GM12878 (cell line): ENCODE measurements around the gene CCDC107. TPM values are rescaled to one million over a fixed set of nuclear protein-coding genes. Genes with fewer than 3 reads are reported as not detected.
A peak's percentile ranks its signal among the peaks of the same experiment; 100 is the strongest.

Source experiments
- BRCA1 ChIP-seq: IDR thresholded peaks from 2 replicates; pipeline ENCODE4 v1.6.1; 2011; ENCODE audit warnings: low read depth, low read length, improper control_type of control experiment
- CBFB ChIP-seq: IDR thresholded peaks from 2 replicates; pipeline ENCODE4 v1.6.1; 2016; ENCODE audit warnings: antibody characterized with exemption, low read depth
- CREM ChIP-seq: IDR thresholded peaks from 2 replicates; pipeline ENCODE4 v1.6.1; 2014; ENCODE audit warnings: antibody characterized with exemption, low read depth
- EGR1 ChIP-seq, 2 experiments: IDR thresholded peaks; 1 replicate in 1 of 2; 2 replicates in 1 of 2; pipeline ENCODE4 v1.6.1; 2011 to 2012; ENCODE audit warnings: low read depth in 2 of 2, low read length in 2 of 2, borderline replicate concordance in 1 of 2, mild to moderate bottlenecking in 1 of 2, moderate library complexity in 1 of 2
- EP300 ChIP-seq, 2 experiments: fragments of 150-350 bp in 1 of 2; IDR thresholded peaks; 2 replicates each; pipeline ENCODE4 v1.6.1; 2011 to 2012; ENCODE audit warnings: low read depth in 2 of 2, low read length in 2 of 2, borderline replicate concordance in 1 of 2, improper control_type of control experiment in 1 of 2, inconsistent platforms in 1 of 2; ENCODE audit not compliant: control insufficient read depth in 1 of 2
- FOXK2 ChIP-seq: fragments of 450-650 bp; IDR thresholded peaks from 2 replicates; pipeline ENCODE4 v1.6.1; 2017; ENCODE audit warnings: mild to moderate bottlenecking, moderate library complexity
- NR2F1 ChIP-seq: fragments of 450-650 bp; conservative IDR thresholded peaks from 2 replicates; pipeline ENCODE4 v1.6.1; 2017; ENCODE audit warnings: mild to moderate bottlenecking
- PAX8 ChIP-seq: fragments of 450-650 bp; IDR thresholded peaks from 2 replicates; pipeline ENCODE4 v1.6.1; 2017; ENCODE audit warnings: mild to moderate bottlenecking, moderate library complexity
- RAD21 ChIP-seq: IDR thresholded peaks from 2 replicates; pipeline ENCODE4 v1.6.1; 2011; ENCODE audit warnings: mild to moderate bottlenecking, low read depth, low read length, moderate library complexity; ENCODE audit not compliant: insufficient read depth
- RCOR1 ChIP-seq: conservative IDR thresholded peaks from 2 replicates; pipeline ENCODE4 v1.6.1; 2012; ENCODE audit warnings: low read depth, low read length, improper control_type of control experiment
- SPI1 ChIP-seq: IDR thresholded peaks from 2 replicates; pipeline ENCODE4 v1.6.1; 2011; ENCODE audit warnings: low read depth, mild to moderate bottlenecking, low read length, moderate library complexity, borderline replicate concordance; ENCODE audit not compliant: insufficient read depth
- SUPT20H ChIP-seq: IDR thresholded peaks from 2 replicates; pipeline ENCODE4 v1.6.1; 2011; ENCODE audit warnings: low read depth, mild to moderate bottlenecking, low read length, moderate library complexity, borderline replicate concordance; ENCODE audit not compliant: control insufficient read depth
- polyA plus RNA-seq, 11 experiments: library from polyadenylated mRNA; depleted of rRNA in 4 of 11; unstranded in 6 of 11; stranded (reverse) in 5 of 11; fragments of >200 nt; fragmentation: Nextera tagmentation in 4 of 11; fragmentation: Illumina TruSeq in 1 of 11; extraction: Ambion mirVana in 4 of 11; extraction: Trizol in 1 of 11; gene quantifications; 1 replicate in 1 of 11; 2 replicates in 10 of 11; pipeline versions ENCODE4 v1.2.1 to v1.2.3, GENCODE V29; 2011 to 2016; ENCODE audit warnings: inconsistent platforms in 2 of 11, missing spikeins in 2 of 11, low read depth in 1 of 11
- total RNA-seq, 4 experiments: library from RNA; depleted of rRNA in 3 of 4; stranded (reverse); fragments of >200 nt in 3 of 4; fragmentation: Illumina TruSeq in 1 of 4; extraction: Trizol in 1 of 4; gene quantifications; 2 replicates each; pipeline versions ENCODE4 v1.2.1 to v1.2.3, GENCODE V29; 2013 to 2021
- TF ChIP-seq, protein P1 (sequence below): IDR thresholded peaks from 2 replicates; pipeline ENCODE4 v1.6.1; 2012; ENCODE audit warnings: improper control_type of control experiment, low read depth, low read length; ENCODE audit not compliant: insufficient replicate concordance

The CCDC107 gene
- total and polyA plus RNA-seq, 10 of the 15 experiments (the other 5 are each of a cell fraction or from before 2014, with no cell fraction given) = 0.19 to 18.3 (median 10.6) TPM

DNA sequence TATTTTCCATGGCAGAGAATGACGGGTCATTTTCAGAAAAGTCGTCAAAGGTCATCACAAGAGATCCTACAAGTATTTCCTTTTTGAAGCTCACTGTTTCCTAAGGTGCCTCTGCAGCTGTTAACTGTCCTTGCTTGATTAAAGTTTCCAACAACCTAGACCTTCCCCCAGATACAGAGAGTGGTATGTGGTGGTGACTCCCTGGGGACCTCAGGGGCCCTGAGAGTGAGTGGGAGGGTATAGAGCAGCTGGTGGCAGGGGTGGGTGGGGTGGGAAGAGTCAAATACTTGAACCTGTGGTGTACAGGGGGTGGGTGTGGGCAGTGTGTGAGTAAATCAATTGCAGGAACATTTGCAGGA lies 38.3 kb upstream of the CCDC107 start (continued):
- TF ChIP-seq EGR1 (IDR thresholded peaks at IDR 0.05; ENCODE audit: borderline replicate concordance in 1 of 2, low read depth in 2 of 2, low read length in 2 of 2) (peak in 1 of 2 experiments; percentile 90; a peak in 2 of 3 replicates), FOXK2 (no peak), CREM (peak; percentile 25; the same call in 1 of the 2 replicates), PAX8 (no peak), NR2F1 (no peak), EP300 (IDR thresholded peaks at IDR 0.05; ENCODE audit: borderline replicate concordance in 1 of 2, control insufficient read depth in 1 of 2, low read depth in 2 of 2, low read length in 2 of 2) (no peak), RCOR1 (no peak), SUPT20H (no peak), CBFB (no peak), BRCA1 (no peak), RAD21 (no peak), SPI1 (no peak)
- TF ChIP-seq, protein P1, sequence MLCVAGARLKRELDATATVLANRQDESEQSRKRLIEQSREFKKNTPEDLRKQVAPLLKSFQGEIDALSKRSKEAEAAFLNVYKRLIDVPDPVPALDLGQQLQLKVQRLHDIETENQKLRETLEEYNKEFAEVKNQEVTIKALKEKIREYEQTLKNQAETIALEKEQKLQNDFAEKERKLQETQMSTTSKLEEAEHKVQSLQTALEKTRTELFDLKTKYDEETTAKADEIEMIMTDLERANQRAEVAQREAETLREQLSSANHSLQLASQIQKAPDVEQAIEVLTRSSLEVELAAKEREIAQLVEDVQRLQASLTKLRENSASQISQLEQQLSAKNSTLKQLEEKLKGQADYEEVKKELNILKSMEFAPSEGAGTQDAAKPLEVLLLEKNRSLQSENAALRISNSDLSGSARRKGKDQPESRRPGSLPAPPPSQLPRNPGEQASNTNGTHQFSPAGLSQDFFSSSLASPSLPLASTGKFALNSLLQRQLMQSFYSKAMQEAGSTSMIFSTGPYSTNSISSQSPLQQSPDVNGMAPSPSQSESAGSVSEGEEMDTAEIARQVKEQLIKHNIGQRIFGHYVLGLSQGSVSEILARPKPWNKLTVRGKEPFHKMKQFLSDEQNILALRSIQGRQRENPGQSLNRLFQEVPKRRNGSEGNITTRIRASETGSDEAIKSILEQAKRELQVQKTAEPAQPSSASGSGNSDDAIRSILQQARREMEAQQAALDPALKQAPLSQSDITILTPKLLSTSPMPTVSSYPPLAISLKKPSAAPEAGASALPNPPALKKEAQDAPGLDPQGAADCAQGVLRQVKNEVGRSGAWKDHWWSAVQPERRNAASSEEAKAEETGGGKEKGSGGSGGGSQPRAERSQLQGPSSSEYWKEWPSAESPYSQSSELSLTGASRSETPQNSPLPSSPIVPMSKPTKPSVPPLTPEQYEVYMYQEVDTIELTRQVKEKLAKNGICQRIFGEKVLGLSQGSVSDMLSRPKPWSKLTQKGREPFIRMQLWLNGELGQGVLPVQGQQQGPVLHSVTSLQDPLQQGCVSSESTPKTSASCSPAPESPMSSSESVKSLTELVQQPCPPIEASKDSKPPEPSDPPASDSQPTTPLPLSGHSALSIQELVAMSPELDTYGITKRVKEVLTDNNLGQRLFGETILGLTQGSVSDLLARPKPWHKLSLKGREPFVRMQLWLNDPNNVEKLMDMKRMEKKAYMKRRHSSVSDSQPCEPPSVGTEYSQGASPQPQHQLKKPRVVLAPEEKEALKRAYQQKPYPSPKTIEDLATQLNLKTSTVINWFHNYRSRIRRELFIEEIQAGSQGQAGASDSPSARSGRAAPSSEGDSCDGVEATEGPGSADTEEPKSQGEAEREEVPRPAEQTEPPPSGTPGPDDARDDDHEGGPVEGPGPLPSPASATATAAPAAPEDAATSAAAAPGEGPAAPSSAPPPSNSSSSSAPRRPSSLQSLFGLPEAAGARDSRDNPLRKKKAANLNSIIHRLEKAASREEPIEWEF = no peak
